OCI-LY3 (cell line): Measurements from ENCODE around the gene IHH.

Experiments used
- CTCF ChIP-seq: fragments of 200-600, 300-600 bp; sonication (generic); IDR thresholded peaks from 2 replicates; pipeline ENCODE4 v1.5.1; 2014; ENCODE audit warnings: antibody characterized with exemption, low read length, low read depth
- EZH2phosphoT487 ChIP-seq: fragments of 200-600 bp; shearing (Covaris generic); IDR thresholded peaks from 2 replicates; pipeline ENCODE4 v1.6.1; 2018; ENCODE audit warnings: antibody characterized with exemption, mixed run types, low read depth

DNA sequence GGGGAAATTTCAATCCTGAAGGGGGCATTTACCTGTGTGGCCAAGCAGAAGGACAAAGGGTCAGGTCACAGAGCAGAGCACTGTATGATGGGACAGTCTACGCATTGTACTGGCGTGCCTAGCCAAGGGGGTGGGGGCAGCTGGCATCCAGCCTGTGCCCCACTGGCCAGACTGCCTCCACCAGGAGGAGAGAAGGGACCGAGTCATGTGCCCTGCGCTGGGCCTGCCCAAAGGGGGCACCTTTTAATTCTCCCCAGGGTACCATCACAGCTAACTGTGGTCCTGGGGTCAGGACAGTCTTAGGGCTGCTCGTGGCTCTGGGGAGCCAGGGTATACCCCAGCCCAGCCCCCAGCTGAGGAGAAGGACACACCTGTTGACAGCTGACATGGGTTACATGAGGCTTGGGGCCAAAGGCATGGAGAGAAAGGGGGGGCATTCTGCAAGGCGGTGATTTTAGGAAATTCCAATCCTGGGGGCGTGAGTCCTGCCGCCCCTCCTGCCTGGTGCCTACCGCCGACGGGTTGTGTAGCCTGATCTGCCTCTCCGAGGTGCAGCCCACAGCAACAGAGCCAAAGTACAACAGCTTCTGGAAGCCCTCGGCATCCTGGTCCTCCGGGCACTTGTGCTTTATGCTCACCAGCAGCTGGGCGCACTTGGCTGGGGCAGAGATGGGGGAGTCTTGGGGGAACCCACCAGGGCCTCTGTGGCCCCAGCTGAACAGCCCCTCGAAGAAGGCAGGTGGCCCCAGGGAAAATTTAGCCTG is 30.4 kb downstream of the IHH start:
- TF ChIP-seq CTCF, result no peak
- TF ChIP-seq EZH2phosphoT487, result no peak
